NCI-H1436 (cell line): ENCODE data around the gene XIAP.
A peak's percentile ranks its signal among the peaks of the same experiment; 100 is the strongest.
"Not testable (repeated sequence)": the region's sequence is repeated elsewhere in the genome, so short reads cannot be mapped to it uniquely, and the experiment has no call there.

Source experiments
- DNase-seq: peaks from one replicate; lab custom pipeline; 2025; lab: John Stamatoyannopoulos, UW

The XIAP gene

DNA sequence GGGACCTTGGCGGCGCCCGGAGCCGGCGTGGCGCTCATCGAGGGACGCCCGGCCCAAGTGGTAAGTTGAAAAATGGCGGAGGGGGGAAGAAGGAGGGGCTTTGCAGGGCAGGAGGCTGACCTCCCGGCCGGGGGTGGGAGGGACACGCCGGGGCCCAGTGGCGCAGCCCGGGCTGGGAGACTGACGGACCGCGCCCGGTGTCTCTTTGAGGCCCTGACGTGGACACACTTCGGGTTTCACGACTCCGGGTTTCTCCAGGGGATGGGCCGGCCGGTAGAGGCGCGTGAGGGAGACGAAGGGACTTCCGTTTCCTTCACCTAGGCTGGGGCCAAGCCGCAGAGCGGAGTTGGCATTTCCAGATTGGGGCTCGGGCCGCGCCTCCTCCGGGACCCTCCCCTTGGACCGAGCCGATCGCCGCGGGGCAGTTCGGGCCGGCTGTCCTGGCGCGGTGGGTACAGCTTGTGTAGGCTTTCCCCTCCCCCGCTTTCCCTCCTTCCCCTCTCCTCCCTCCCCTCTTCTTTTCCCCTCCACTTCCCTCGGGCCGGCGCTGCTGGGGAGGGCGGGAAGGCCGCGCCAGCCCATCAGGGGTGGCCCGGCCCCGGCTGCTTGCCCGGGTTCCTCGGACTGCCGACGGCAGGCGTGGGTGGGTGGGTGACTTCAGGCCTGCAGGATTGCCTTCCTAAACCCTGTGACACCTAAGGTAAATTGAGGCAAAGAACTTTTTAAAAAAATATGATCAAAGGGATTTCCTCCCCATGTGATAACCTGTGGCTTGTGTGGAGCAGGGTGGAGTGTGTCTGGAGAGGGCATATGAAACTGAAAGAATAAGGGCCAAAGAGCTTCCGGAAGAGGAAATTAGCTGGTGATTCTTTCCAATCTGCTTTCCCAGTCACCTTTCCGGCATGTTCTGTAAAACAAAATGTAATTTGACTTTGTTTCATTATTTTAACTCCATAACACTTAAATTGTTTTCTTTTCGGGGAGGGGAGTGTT is at the start of gene XIAP:
Gene XIAP (plus strand): TSS at position 208 of the 993 bp plus-strand sequence. CDS start 25,610 bp downstream, outside the sequence.
- peak; percentile 65 for DNase-seq

DNA sequence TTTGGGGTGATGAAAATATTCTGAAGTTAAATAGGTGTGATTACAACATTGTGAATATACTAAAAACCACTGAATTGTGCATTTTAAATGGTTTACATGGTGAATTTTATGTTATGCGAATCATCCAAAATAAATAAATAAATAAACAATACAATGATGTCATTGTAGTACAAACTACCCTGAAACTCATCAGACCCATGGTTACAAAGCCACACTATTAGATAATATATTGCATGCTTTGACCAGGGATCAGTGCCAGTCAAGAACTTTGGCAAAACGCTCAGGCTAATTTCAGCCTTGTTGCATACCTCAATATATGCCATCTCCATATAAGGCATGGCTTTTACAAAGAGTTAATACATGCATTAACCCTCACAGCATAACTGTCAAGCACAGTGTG is 45.5 kb upstream of the XIAP start:
- no peak for DNase-seq

DNA sequence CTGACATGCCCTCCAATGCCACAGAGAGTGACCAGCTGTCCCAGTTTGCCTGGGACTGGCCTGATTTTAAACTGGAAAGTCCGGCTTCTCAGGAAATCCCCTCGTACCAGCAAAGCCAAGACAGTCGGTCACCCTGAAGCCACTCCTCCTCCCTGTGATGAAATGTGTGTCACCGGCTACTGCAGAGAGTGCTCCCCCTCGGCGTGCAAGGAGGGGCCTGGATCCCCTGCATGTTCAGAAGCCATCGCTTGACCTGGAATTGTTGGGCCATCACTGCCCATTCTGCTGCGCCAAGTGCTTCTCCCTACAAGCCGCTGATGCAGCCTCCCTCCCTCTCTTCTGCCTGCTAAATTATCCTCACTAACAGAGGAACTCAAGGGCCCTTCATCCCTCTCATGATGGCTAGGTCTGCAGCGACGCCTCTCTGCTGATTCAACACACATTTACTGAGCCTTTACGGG is 44.9 kb upstream of the XIAP start:
- DNase-seq: peak; percentile 77

DNA sequence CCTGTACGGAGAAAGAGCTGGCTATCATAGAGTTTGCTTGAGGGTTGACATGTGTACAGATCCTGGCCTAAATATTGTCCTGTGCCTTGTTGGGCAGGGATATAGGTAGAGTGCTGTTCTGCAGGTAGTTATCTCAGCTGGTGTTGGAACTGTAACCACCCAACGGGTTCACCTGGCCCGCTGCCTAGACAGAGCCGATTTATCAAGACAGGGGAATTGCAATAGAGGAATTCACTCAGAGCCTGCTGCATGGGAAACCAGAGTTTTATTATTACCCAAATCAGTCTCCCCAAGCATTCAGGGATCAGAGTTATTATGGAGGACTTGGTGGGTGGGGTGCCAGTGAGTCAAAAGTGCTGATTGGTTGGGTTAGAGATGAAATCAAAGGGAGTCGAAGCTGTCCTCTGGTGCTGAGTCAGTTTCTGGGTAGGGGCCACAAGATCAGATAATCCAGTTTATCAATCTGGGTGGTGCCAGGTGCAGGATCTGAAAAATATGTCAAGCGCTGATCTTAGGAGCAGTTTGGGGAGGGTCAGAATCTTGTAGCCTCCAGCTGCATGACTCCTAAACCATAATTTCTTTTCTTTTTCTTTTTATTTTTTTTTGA is 42.5 kb upstream of the XIAP start:
- DNase-seq: no peak

DNA sequence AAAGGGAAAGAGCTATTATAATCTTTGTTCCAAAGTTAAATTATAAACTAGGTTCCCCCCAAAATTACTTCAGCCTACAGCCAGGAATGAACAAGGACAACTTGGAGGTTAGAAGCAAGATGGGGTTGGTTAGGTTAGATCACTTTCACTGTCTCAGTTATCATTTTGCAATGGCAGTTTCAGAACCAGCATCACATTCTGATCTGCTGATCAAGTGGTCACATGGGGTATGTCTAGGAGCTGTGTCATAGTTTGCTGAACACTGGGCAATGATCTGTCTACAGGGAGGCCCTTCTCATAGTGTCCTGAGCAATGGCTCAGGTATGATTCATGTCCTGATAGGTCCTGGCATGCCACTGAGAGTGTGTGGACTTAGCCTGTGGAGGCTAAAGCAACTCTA is 41.6 kb upstream of the XIAP start:
- no peak for DNase-seq

DNA sequence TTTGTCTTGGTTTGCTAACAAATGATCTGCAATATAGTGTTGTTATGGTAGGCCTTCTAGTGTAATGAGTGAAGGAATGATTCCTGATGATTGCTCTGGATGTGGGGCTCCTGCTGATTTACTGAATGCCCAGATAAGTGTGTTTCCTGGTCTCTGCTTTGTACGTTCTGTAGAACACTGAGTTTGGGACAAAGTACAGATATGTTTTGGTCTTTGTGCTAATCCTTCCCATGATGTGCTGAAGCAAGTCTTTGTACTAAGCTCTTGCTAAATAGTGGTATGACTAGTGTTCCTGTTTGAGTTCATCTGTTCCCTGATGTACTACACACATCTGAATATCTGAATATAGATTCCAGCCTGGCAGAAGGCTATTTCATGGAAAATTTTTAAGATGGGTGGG is 36.9 kb upstream of the XIAP start:
- DNase-seq: no peak

DNA sequence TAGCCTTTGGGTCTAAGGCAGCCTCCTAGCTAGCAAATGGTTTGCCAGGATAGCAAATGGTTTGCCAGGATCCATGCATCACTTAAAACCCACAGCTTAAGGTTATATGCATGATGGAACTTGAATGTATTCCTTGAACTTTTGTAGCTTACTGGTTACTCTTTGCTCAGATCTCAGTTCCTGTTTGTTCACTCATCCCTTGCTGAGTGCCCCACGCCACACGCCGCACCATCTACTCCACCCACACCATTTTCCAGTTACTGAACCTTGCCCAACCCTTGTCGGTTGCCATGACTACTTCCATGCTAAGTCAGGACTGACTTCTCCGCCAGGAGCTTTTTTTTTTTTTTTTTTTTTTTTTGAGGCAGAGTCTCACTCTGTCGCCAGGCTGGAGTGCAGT is 29.5 kb upstream of the XIAP start:
- DNase-seq: no peak

DNA sequence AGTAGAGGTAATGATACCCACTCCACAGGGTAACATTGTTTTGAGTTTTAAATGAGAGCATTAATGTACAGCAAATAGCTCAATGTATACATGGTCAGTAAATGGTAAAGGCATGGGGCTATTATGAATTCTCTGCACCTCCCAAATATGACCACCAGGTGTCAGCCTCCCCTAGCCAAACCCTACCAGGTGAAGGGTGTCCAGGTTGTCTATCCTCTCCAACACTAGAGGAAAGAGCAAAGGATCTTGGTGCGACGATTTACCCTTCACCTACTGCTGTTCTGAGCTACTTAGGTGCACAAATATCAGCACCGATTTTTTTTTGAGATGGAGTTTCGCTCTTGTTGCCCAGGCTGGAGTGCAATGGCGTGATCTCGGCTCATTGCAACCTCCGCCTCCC is 26.5 kb upstream of the XIAP start:
- peak; percentile 60 for DNase-seq

DNA sequence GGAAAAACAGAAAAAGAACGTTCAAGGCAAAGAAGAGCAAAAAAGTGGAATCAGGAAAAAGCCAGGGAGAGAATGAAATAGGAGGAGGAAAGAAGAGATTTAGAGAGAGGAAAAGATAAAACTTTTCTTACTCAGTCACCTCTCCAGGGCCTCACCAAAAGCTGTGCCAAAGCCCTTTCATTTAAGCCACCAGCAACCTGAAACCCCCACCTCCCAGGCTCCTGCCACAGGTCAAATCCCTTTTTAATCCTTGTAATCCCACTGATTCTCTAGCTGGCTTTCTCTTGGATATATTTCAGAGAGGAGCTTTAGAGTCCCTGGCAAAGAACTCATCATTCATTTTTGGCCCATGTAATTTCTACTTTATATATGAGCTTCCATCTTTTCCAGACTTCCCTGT is 25.7 kb upstream of the XIAP start:
- no peak for DNase-seq

DNA sequence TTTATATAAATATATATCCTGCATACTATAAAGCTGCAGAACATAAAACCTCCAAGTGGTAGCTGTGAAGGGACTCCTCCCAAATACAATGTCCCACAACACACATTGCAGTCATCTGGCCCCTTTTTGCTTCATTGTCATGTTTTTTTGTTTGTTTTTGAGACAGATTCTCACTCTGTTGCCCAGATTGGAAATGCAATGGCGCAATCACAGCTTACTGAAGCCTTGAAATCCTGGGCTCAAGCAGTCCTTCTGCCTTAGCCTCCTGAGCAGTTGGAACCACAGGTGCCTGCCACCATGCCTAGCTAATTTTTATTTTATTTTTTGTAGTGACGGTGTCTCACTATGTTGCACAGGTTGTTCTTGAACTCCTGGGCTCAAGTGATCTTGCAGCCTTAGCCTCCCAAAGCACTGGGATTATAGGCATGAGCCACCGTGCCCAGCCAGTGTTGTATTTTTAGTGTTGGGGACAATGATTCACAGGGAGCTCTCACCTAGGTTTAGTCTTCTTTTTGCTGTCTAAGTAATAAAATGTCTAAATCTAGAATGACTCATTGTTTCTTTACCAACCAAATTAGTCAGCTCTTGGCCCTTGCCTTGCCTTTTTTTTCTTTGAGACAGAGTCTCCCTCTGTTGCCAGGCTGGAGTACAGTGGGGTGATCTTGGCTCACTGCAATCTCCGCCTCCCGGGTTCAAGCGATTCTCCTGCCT is 24.0 kb upstream of the XIAP start:
- DNase-seq: no peak

DNA sequence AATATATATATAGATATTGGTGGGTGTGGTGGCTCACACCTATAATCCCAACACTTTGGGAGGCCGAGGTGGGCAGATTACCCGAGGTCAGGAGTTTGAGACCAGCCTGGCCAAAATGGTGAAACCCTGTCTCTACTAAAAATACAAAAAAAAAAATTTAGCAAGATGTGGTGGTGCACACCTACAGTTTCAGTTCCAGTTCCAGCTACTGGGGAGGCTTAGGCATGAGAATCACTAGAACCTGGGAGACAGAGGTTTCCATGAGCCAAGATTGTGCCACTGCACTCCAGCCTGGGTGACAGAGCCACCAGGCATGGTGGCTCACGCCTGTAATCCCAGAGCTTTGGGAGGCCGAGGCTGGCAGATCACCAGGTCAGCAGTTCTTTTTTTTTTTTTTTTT is 14.7 kb upstream of the XIAP start:
- DNase-seq: not testable (repeated sequence)

DNA sequence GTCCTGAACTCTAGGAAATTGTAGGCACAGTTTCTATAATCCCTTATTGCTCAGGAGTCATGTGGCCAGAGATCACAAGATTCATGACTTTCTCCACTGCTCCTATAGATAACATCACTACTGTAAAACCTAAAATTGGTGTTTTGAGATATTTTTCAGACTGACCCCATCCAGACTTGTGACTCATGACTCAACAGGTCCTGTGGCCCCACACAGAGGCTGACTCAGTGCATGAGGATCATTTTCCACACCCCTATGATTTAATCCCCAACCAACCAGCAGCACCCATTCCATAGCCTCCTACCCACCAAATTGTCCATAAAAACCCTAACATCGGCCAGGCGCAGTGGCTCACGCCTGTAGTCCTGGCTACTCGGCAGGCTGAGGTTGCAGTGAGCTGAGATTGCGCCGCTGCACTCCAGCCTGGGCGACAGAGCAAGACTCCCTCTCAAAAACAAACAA is 13.2 kb upstream of the XIAP start:
- no peak for DNase-seq

DNA sequence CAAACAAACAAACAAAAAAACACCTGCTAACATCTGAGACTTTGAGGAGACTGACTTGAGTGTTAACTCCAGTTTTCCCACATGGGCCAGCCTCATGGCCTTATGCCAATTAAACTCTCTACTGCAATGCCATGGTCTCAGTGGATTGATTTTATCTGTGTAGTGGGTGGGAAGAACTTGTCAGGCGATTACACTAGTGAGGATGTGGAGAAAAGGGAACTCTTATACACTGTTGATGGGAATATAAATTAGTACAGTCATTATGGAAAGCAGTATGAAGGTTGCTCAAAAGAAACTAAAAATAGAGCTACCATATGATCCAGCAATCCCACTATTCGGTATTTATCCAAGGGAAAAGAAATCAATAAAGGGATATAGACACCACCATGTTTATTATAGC is 12.8 kb upstream of the XIAP start:
- DNase-seq: no peak

DNA sequence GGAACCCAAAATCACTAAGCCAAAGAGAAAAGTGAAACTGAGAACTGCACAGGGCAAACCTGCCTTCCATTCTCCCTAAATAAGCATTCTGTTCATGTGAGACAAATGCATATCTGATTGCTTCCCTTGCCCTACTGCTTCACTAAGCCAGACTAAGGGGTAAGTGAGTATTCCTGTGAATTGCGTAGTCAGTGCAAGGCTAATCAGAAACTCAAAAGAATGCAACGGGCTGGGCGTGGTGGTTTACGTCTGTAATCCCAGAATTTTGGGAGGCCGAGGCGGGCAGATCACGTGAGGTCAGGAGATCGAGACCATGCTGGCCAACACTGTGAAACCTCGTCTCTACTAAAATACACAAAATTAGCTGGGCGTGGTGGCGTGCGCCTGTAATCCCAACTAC is 10.8 kb upstream of the XIAP start:
- DNase-seq: no peak

DNA sequence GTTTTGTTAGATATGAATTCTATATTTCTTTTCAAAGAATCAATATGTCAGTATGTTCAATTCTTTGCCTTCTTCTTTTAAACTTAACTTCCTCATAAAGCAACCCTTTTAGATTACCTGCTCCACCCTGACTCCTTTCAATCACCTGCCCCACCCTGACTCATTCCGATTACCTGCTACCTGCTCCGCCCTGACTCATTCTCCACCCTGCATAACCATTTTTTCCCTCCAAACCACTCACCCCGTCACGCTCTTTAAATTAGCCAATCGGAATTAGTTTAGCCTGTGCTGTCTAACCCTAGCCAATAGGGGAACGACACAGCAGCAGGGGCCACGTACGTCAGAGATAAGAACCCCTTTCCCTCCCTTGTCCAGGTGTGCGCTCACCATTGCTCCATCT is 9.9 kb upstream of the XIAP start:
- DNase-seq: not testable (repeated sequence)

DNA sequence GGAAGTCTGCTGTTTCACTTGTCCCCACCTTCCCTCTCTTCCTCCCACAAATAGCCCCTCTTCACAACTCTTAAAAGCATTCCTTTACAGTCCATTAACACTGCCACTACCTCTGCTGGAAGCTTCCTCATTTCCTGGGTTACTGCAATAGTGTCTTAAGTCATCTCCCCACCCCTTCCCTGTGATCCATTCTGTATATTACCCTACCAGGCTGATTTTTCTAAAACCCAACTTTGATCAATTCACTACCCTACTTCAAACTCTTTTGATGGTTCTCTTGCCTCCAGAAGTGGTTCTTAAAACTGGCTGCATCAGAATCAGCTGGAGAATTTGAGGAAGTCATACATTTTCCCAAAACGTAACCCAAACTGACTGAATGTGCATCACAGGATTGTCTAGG is 8.8 kb upstream of the XIAP start:
- DNase-seq: no peak

DNA sequence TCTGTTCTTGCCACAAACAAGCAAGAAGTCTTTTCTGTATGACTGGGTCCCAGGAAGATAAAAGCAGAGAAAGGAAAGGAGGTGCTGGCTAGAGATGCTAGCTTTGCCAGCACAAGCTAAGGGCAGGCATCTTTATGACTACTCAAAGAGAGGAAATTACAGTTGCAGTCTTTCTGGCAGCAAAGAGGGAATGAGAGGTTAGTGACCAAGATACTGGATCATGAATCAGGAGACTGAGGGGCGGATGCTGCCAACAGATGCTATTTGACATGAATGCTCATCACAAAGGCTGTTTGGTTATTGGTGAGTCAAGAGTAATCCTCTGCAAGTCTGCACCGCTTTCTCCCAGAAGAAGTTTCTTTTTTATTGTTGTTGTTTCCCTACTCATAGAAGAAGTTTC is 5.5 kb upstream of the XIAP start:
- DNase-seq: no peak

DNA sequence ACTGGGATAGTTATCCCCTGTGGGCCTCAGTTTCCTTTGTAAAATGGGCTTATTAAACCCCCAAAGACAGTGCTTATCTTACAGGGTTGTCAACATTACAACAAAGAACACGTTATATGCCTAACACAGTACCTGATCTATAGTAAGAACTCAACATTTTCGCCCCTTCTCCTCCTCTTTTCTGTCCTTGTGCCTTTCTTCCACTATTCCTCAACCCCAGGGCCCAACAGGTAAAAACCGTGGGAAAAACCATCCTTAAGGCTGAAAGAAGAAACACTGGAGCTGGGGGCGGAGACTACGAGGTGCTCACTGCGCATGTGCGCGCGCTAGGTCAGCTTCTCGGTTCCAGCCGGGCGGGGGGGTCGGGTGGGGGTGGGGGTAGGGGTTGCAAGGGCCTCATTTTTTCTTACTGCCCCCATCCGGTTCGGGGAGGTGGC is 426 bp upstream of the XIAP start:
- DNase-seq: peak; percentile 65

DNA sequence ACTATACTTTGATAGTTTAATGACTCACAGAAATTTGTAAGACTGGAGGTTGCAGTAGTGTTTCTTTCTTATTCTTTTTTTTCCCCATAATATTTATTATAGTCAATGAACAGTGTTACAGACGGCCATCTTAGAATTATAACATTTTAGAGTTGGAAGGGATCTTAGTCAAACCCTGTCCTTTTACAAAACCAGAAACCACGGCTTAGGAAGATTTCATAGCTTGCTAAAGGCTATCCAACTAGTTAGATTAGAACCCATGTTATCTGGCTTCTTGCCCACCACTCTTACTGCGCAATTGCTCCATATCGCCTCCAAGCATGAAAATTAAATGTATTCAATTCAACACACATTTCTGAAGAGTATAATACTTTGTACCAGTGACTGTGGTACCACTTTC is 1.1 kb downstream of the XIAP start:
- no peak for DNase-seq

DNA sequence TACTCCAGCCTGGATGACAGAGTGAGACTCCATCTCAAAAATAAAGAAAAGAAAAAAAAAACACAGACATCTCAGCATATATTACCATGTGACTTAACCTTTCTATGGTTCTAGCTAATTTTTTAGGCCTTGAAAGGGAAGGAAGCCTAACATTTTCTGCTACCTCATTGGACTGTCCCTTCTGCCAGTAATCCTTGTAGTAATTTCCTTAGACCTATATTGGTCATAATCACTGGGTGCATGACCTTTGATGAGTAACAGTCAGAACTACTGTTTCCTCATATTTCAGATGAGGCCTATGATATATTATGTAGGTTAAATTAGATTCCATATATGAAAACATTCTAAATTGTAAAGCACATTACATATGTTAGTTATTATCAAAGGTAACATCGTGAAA is 9.6 kb downstream of the XIAP start:
- no peak for DNase-seq

DNA sequence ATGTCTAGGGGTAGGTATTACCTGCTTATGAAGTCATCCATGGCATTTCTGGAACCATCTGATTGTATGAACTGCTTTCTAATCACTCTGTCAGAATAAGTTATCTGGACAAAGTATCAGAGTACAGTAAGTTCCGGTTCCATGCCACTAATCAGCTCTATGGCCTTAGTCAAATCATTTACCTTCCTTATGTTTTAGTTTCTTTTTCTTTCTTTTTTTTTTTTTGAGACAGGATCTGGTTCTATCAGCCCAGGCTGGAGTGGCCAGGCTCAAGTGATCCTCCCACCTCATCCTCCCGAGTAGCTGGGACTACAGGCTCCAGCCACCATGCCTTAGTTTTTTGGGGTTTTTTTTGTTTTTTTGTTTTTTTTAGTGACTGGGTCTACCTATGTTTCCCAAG is 11.5 kb downstream of the XIAP start:
- no peak for DNase-seq

DNA sequence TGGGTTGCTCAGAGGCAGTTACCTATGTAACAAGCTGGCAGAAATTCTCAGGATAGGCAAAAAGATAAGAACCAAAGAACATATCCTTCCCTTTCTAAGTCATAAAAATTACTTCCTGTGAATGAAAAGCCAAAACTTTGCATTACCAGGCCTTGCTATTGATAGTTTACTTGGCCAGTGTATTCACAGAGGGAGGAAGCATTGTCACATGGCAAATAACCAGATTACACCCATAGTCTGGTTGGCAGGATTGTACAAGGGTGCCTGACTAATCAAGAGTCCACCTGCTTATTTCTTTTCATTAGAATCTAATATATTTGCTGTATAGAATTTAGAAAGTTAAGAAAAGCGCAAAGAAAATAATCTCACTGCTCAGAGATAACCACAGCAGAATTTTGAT is 14.1 kb downstream of the XIAP start:
- no peak for DNase-seq

DNA sequence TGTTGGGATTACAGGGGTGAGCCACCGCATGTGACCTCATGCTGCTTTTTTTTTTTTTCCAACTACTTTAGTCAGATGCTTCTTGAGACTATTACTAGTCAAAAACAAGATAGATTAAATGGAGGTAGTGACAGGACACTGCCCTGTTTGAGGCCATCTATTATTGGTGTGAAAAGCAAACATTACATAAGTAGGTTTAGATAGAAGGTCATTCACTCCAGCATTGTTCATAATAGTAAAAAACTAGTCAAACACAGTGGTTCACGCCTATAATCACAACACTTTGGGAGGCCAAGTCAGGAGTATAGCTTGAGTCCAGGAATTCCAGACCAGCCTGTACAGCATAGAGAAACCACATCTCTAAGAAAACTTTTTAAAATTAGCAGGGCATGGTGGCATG is 16.3 kb downstream of the XIAP start:
- DNase-seq: no peak
